ENCODE results near the gene TMCC3.
"Not testable (repeated sequence)": the region's sequence is repeated elsewhere in the genome, so short reads cannot be mapped to it uniquely, and the experiment has no call there.

Gene TMCC3, protein sequence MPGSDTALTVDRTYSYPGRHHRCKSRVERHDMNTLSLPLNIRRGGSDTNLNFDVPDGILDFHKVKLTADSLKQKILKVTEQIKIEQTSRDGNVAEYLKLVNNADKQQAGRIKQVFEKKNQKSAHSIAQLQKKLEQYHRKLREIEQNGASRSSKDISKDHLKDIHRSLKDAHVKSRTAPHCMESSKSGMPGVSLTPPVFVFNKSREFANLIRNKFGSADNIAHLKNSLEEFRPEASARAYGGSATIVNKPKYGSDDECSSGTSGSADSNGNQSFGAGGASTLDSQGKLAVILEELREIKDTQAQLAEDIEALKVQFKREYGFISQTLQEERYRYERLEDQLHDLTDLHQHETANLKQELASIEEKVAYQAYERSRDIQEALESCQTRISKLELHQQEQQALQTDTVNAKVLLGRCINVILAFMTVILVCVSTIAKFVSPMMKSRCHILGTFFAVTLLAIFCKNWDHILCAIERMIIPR

DNA sequence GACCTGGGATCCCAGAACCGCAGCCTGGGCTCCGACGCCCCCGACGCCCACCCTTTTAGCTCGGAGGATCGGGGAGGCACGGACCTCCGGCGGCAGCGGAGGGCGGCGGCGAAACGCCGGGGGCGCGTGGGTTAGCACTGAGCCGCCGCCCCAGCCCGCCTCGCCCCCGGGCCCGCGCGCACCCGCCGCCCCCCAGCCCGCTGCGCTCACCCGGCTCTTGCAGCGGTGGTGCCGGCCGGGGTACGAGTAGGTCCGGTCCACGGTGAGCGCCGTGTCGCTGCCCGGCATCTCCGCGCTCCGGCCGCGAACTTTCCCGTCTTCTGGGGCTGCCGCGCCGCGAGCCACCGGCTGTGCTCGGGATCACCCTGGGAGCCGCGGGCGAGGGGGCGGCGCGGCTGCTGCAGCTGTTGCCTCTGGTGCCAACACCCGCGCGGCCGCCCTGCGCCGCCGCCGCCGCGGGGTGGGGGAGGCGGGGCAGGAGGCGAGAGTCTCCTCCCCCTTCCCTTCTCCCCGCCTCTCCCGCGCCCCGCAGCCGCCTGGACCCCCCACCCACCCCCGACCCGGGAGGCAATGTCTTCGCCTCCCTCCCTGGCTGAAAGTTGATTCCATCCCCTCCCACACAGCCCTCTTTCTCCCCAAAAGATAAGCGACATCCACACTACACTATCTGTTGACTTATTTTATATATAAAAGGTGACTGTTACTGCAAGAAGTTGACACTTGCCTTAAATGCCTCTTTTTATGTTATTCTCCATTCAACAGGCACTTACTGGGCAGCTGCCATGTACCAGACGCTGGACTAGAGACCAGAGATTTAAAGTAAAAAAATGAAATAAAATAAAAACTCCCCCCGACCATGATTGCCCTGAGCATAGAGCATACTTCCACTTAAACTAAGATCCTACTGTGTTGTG, at the start of gene TMCC3:
TMCC3 (minus strand) TSS at position 415 of the 914 bp plus-strand sequence; CDS start at position 288, 127 bp downstream.
- DNase-seq = peak in 2 of 6 experiments; percentile 1 to 3

DNA sequence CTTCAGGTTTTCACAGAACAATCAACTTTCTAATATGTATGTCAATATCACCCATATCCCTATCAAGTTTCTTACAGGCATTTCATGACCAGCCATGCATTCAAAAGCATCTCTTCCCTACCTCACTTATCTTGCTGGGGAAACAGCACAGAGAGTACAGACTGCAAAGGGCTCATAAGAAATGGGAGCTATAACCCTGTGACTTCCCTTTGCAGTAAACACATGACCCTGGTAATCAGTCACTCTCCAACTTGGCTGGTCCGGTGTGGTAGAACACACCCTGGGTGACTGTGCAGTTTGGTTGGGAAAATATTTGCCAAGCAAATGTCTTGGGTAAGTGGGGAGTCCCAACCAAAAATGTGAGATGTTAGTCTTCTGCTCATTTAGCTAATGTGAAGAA, 49.4 kb upstream of the TMCC3 start:
- DNase-seq = no peak

DNA sequence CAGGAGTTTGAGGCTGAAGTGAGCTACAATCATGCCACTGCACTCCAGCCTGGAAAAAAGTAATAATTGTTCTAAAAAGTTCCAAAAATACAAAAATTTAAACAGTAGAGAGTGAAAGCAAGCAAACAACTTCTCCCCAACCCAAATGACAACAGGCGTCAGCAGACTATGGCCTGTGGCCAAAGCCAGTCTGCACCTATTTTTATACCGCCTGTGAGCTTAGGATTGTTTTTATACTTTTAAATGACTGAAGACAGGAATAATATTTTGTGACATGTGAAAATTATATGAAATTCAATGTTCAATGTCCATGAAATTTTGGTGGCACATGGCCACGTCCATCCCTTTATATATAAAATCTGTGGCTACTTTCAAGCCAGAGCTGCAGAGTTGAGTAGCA, 48.2 kb upstream of the TMCC3 start:
- no peak for DNase-seq

DNA sequence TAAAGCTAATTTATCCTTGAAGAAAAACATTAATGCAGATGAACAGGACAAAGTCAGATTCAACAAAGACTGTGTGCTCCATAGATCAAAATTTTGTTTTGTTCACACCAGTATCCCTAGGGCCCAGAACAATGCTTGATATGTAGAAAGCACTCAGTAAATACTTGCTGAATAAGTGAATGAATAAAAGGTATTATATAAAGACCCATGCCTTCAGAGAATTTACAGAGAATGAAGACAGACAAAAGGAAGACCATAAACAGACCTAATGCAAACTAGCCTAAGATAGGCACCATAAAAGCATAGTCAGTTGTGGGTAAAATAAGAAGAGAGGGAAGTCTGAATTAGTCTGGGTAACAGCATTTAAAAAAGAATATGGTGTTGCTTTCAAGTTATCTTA, 47.3 kb upstream of the TMCC3 start:
- DNase-seq = no peak

DNA sequence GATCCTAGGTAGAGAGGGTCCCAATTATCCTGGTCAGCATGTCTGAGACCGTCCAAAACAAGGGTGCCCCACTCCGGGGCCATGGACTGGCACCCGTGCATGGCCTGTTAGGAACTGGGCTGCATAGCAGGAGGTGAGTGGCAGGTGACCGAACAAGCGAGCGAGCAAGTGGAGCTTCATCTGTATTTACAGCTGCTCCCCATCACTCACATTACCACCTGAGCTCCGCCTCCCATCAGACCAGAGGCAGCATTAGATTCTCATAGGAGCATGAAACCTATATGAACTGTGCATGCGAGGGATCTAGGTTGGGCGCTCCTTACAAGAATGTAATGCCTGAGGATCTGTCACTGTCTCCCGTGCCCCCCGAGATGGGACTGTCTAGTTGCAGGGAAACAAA, 44.4 kb upstream of the TMCC3 start:
- DNase-seq = no peak

DNA sequence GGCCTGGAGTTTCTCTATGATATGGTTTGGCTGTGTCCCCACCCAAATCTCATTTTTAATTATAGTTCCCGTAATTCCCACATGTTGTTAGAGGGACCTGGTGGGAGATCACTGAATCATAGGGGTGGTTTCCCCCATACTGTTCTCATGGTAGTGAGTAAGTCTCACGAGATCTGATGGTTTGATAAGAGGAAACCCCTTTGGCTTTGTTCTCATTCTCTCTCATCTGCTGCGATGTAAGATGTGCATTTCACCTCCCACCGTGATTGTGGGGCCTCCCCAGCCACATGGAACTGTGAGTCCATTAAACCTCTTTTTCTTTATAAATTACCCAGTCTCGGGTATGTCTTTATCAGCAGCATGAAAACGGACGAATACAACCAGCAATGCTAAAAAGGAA, 42.5 kb upstream of the TMCC3 start:
- not testable (repeated sequence) for DNase-seq

DNA sequence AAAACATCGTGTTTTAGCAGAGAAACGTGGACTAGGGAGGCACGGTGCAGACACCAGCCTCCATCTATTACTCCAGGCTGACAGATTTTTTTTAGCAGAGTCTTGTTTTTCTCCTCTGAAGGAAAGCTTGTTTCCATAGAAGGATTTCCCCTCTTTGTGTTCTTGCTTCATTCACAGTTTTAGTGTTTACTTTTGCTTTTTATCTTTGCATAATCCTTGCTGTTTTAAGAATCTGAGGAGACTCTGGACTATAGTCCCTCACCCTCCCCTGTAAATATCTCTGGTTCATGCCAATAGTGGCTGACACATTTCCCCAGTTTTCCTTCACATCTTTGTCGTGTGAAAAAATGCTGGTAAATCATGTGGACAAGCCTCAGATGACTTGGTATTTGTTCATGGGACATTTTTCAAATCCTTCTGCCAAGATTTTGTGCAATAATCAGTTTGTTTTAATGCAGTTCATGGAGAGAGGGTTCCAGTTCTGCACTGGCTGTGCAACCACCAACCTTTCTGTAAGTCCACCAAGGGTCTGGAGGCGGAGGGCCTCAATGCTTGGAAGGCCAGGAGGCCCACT, 39.9 kb upstream of the TMCC3 start:
- DNase-seq = no peak

DNA sequence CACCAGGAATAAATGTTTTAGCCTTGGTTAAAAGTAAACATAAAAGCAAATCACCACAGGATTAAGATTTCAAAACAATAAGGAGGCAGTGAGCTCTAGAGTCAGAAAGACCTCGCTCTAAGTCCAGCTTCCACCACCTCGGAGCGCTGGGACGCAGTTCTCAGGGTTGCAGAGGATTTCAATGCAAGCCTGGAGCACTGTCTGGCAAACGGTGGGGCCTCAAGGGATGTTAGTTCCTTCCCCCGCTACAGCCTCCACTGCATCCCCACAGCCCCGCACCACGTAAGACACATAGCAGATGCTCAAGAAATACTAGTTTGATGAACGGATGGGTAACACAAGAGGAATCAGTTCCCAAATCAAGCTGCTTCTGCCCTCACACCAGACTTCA, 39.3 kb upstream of the TMCC3 start:
- DNase-seq = no peak

DNA sequence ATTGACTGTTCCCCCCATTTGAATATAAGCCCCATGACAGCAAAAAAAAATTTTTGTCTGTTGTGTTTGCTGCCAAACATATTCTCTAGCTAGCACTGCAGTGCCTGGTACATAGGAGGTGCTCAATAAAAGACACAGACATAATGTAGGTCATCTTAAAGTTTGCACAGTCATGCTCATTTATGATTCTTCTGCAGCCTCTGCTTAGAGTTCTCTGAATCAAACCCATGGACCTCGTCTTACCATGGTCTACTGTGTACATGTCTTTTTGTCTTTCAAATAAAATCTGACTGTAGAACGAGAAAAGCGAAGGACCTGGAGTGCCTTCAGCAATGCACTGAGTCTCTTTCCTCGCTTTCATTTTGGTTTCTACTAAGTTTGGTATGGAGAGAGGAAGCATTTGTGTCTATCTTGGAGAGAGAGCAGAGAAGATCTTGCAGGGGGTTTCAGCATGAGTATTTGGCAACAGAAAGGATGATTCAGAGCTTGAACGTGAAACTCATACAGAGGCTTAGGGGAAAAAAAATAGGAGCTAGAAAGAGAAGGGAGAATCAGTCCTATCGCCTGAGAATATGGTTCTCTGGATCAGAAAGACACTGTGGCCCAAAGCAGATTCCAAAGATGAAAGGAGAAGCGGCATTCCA, 38.8 kb upstream of the TMCC3 start:
- no peak for DNase-seq

DNA sequence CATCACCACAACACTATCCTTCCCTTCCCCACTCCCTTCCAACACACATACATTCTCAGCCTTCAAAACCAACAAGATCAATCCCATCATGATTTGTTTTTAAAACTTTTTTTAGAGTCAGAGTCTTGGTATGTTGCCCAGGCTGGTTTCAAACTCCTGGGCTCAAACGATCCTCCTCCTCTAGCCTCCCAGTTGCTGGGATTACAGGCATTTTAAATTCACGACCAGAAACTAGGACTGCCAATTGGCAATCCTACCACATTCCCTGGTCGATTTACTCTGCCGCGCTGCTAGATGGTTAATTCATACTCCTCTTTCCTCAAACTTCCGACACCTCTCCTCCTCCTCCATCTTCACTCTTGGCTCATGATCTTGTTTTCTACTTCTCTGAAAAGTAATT, 37.5 kb upstream of the TMCC3 start:
- DNase-seq = no peak

DNA sequence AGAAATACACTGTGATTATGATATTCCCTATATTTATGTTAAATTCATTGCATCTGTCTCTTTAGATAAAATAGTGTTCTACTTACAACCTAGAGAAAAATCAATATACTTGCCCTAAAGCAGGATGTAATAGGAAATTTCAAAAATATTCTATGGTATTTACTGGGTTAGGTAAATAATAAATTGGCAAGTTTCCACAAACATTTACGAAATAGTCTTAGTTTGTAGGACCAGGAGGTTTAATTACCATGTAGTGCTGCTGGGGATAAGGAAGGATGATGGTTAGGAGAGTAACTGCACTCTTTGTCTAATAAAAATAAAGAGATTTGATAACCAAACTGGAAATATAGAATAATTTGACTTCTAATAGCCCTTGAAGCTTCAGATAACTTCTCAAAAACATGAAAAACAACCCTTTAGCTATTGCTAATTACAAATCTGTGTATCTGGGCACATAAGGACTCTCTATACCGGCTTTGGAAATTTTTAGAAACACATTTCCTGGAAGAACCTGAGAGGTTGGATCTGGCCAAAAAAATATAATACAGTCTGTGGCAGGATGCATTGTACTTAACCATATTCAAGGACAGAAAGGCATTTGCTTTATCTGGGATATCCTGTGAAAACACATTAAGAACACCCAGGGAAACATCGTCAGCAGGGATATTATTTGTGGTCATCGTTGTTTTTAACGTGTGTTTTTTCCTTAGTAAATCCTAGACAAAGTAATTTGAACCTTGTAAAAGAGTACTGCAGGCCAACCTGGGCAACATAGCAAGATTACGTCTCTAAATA, 36.7 kb upstream of the TMCC3 start:
- no peak for DNase-seq

DNA sequence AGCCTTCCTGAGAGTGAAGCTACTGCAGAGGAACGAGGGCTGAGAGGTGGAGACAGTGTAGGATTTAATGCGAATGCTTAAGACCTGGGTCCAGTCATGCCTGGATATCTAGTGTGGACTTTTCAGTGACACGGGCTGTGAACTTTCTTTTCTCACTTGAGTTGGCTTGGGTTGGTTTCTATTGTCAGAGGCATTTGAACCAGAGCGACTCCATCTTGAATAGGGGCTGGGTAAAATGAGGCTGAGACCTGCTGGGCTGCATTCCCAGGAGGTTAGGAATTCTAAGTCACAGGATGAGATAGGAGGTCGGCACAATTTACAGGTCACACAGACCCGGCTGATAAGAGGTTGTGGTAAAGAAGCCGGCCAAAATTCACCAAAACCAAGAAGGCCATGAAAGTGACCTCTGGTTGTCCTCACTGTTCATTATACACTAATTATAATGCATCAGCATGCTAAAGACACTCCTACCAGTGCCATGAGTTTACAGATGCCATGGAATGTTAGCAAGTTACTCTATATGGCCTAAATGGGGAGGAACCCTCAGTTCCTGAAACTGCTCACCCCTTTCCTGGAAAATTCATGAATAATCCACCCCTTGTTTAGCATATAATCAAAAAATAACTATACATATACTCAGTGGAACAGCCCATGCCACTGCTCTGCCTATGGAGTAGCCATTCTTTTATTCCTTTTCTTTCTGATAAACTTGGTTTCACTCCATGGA, 34.2 kb upstream of the TMCC3 start:
- no peak for DNase-seq

DNA sequence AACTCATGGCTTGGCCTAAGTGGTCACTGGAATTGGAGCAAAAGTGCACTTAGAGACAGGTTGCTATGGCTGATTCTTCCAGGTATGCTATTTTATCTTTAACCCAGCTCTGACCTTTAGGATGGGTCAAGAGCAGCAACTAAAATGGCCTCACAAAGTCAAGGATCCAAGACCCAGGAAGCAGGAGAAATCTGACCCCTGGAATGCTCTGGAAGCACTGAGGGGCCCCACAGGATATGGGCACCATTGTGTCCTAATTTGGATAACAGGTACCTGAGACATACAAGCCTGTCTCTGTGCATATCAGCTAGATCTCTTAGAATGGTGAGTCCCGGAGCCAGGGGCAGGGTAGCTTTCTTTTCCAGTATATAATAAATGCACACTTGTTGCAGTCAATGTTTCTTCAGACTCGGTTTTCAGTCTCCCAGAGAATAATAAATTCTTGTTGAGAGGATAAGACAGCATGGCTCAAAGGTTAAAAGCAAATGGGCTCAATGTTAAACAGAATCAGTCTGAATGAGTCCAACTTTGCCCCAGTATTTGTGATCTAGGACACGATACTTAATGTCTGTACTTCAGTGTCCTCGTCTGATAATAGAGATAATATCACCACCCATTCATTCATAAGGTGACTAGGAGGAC, 29.3 kb upstream of the TMCC3 start:
- no peak for DNase-seq

DNA sequence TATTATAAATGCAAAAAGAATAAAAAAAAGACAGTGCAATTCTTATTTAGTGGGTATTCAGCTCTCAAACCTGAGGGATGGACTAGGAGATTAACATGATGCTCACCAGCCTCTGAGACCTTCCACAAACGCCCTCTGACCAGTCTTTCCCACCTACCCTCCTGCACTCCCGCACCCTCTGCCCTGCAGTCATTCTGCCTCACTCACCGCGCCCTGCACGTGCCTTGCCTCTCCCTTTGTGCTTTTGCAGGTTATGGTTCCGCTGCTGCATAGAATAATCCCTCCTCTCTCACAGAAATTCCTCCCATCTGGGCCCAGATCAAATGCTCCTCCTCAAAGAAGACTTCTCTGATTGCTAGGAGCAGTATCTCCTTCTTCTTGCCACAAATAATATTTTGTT, 28.5 kb upstream of the TMCC3 start:
- DNase-seq = no peak

DNA sequence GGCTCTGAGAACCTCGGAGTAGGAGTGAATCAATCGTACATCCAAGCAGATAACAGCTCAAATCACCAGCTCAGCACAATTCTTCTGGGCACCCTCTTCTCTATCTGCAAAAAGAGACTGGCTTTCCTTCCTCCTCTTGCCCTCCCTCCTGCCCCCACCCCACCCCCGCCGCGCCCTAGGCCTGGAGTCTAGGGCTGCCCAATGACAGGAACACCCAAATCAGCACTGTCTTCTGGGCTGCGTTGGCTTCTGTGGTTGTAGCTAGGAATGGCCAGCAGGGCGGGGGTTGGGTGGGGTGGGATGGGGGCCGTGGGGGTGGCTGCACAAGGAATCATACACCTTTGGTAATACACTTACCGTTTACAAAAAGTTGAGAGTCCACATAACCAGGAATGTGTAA, 28.0 kb upstream of the TMCC3 start:
- DNase-seq = no peak

DNA sequence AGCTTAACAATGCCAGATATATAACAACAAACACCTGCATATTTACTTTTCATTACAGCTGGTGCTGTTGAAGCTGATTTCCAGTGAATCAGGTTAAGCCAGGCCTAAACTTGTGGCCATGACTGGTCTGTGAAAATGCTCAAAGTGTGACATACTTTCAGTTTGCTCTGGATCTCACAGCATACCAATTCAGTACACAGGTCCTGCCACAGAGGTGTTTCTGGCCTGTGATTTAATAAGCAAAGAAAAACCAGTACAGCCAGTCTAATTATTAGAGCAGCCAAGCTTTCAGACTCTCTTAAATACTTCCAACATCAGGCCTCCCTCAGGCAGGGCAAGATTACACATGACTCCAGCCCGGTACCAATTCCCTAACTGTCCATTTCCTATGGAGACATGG, 27.4 kb upstream of the TMCC3 start:
- DNase-seq = no peak

DNA sequence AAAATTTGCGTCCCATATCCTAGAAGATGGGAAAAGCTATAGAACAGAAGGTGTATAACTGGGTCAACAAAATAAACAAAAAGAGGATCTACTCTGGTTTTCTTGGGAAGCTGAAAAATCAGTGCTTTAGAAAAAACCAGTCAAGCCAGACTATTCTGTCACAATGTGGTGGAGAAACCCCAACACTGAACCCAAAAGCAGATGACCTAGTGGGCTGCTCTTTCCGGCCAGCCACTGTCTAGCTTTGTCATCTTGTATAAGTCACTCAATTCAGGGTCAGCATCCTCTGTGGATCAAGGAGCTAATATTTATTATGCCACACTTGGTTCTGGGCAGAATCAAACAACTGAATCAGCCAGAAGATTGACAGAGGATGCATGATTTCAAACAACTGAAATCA, 26.6 kb upstream of the TMCC3 start:
- no peak for DNase-seq

DNA sequence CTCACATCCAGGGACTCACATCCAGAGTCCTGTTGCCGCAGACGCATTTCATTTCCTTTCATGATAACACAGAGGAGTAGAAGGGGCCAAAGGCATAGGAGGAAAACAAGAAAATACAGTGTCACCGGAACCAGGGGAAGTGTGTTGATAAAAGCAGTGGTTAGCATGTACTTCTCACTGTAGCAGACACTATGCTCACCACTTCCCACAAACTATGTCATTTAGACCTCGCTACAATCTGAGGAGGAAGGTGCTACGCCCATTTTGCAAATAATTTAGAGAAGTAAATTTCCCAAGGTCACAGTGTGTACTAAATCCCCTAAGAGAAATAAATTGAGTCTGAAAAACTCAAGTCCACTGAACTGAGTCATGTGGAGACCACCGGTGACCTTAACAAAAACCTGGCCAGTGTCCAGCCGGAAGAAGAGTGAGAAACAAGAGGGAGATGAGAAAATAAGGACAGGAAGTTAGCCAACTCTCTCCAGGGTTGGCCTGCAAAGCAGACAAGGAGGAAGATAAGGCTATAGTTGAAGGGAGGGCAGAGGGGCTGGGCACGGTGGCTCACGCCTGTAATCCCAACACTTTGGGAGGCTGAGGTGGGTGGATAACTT, 25.8 kb upstream of the TMCC3 start:
- DNase-seq = peak in 3 of 6 experiments; percentile 12 to 31 (median 27)

DNA sequence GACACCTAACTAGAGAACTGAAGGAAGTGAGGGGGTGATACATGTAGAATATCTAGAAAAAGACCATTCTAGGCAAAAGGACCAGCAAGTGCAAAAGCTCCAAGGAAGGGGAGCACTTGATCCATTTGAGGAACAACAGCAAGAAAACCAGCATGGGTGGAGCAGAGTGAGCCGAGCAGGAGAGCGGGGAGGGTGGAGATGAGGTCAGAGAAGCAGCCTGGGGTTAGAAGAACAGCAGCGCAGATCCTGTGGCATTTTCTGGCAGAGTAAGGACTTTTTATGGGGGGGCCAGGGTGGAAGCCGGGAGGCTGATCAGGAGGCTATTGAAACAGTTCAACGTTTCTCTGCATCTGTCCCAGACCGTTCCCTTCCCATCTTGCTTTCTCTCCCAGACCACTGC, 24.5 kb upstream of the TMCC3 start:
- no peak for DNase-seq

DNA sequence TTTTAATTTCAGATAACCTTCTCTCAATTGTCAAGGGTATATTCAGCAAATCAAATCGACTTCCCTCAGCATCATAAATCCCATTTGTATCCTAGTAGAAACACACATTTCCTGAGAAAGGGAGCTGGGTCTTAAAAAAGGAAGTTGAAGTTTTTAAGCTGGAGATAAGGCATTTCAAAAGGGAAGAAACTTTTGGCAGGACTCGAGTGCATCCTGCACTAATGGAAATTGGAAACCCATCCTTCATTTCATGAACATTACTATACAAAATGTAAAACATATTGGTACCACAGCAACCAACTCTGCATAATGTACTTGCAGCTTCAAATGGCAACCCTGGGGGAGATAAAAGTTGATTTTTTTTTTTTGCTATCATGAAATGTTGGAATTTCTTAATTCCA, 23.7 kb upstream of the TMCC3 start:
- no peak for DNase-seq

DNA sequence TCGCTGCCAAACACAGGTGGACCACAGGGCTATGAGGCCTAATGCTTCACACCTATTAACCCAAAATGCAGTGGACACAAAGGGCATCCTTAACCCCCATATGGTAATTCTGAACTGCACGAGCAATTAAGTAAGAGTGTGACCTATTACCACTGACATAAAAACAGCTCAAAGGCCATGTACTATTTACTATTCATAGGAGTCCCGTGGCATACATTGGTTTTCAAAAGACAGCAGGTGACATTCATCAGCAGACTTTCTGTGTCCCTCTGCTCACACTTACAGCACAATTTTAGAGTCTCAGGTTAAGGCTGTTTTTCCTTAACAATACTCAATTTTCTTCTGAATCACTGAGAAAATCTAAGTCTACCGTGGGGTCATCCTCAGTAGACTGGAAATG, 23.1 kb upstream of the TMCC3 start:
- no peak for DNase-seq
